Coronary artery (tissue), 2 donors: ENCODE results near the gene SNURF.
"Not testable (repeated sequence)": the region's sequence is repeated elsewhere in the genome, so short reads cannot be mapped to it uniquely, and the experiment has no call there.

Experiments
- DNase-seq: peaks from one replicate; pipeline ENCODE4 v3.0.0-alpha.2; 2017; ENCODE audit warnings: low spot score
- H3K27ac ChIP-seq, 2 donors: fragments of 200-600 bp; sonication (generic); one replicate each; pipeline ENCODE4 v1.5.1; 2016 to 2019
- H3K4me3 ChIP-seq: fragments of 200-600 bp; sonication (generic); 2 replicates; pipeline ENCODE4 v1.5.1; 2016; ENCODE audit warnings: mild to moderate bottlenecking, moderate library complexity
- CTCF ChIP-seq: fragments of 200-600 bp; sonication (generic); IDR thresholded peaks from one replicate; pipeline ENCODE4 v1.5.1; 2019; ENCODE audit warnings: antibody characterized with exemption

The SNURF gene

GRCh38 chr15:24956111-24956838 is 1.5 kb downstream of the SNURF start:
- peak; percentile 80 for DNase-seq
- Histone ChIP-seq H3K27ac (peak overlapping the region; percentile 77 to 90), H3K4me3 (peak overlapping the region; percentile 74)
- TF ChIP-seq CTCF, result no peak

DNA sequence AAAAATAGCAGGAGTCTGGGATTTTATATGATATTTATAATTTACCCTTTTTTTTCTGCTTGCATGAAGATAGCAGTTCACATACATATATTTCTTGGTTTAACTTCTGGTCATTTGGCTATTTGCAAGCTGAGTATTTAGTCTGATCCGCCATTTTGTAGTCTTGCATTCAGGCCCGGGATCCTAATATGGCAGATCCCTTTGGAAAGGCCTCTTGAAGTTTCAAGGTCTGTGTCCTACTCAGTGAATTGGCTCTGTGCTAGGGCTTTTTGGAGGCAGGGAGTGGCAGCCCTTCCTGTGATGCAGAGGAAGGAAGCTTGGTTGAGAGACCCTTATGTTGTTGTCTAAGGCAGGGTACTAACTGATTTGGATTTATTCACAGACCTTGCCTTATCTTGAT is 2.9 kb downstream of the SNURF start:
- Histone ChIP-seq H3K4me3 (peak overlapping the region; percentile 12), H3K27ac (no peak overlapping the region)
- DNase-seq, result no peak
- no peak for TF ChIP-seq CTCF

DNA sequence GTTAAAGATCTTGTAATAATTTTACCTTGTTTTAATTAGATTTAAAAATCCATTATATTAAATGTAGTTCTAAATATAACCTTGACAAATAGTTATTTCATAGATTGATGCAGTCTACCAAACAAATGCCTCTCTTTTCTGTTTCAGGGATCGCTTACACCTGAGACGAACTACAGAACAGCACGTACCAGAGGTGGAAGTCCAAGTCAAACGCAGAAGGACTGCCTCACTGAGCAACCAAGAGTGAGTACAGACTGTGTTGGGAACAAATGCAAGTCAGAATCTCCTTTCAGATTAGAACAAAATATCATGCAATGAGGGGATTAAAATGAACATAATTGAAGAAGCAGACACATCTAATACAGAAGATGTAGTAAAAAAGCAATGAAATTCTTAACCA is 7.2 kb downstream of the SNURF start:
- H3K4me3 ChIP-seq, result no peak overlapping the region
- TF ChIP-seq CTCF, result no peak
- no peak overlapping the region for H3K27ac ChIP-seq
- DNase-seq, result no peak

DNA sequence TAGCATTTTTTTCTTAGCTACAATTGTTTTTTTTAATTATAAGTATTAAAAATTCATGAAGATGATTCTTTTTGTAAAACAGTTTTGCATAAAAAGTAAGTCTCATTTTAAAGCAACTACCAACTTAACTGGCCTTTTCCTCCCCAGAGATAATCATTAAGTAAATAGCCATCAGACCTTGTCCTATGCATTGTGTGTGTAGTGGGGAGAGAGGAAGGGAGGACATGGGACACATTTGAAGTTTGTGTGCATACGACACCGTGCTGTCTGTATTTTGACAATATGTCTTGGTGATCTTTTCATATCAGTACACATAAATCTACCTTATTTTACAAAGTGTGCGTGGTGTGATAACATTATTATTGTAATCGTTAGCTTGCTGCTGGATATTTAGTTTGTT is 8.1 kb downstream of the SNURF start:
- DNase-seq, result no peak
- TF ChIP-seq CTCF, result no peak
- H3K27ac ChIP-seq, result no peak overlapping the region
- H3K4me3 ChIP-seq, result no peak overlapping the region

DNA sequence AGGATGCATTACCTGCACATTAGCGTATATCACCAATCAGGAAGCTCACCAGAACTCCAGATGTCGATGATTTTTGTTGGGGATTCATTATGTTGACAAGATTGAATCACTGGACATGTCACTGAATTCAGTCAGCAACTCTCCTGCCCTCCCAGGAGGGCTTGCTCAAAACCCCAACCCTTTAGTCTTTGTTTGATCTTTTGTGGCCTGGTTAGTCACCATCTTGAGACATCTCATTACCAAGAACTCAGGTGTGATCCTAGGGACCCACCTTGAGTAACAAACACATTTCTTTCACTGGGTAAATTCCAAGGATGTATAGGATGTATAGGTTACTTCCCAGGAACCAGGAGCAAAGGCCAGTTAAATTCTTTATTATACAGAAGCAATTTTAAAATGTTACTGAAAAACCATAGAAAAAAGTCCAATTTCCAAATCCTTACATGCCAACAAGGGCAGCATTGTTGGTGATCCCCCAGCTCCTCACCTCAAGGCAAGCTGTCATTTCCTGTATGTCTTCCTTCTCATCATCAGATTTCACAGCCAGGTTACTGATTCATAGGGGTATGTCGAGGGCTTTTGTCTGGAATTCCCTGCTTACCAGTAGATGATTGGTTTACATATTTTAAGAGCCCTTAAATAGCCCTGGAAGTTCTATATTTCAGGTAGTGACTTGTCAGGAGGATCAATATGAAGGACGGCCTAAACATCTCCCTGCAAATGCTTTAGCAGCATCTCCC is 11.7 kb downstream of the SNURF start:
- Histone ChIP-seq H3K27ac (no peak overlapping the region), H3K4me3 (no peak overlapping the region)
- no peak for TF ChIP-seq CTCF
- no peak for DNase-seq

GRCh38 chr15:24971052-24971451 is 16.3 kb downstream of the SNURF start:
- TF ChIP-seq CTCF, result no peak
- H3K4me3 ChIP-seq, result no peak overlapping the region
- no peak for DNase-seq
- no peak overlapping the region for H3K27ac ChIP-seq

DNA sequence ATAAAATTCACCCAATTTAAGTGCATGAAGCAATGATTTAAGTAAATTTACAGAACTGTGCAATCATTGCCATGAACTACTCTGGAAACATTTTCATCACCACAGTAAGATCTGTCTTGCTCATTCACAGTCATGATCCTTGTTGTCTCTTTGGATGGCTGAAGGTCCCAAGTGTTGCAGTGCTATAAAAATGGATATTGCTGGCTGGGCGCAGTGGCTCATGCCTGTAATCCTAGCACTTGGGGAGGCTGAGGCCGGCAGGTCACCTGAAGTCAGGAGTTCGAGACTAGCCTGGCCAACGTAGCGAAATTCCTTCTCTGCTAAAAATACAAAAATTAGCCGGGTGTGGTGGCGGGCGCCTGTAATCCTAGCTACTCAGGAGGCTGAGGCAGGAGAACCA is 17.0 kb downstream of the SNURF start:
- no peak overlapping the region for H3K4me3 ChIP-seq
- DNase-seq, result no peak
- no peak for TF ChIP-seq CTCF

DNA sequence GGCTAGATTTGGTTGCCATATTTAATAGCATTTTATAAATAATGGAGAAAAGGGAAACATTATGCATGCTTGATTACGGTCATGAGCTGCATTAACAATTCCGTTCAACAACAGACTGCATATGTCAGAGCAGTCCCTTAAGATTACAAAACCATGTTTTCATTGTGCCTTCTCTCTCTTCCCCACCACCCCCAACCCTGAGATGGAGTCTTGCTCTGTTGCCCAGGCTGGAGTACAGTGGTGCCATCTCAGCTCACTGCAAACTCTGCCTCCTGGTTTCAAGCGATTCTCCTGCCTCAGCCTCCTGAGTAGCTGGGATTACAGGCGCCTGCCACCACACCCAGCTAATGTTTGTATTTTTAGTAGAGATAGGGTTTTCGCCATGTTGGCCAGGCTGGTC is 17.9 kb downstream of the SNURF start:
- H3K27ac ChIP-seq, DNase-seq, H3K4me3 ChIP-seq: not testable (repeated sequence)

More for the DNA sequence above, 17.0 kb downstream of the SNURF start:
- no peak overlapping the region for H3K27ac ChIP-seq
